OCI-LY3 (cell line): Measurements from ENCODE around the gene OR8A1.

Experiments
- H2AFZ ChIP-seq: fragments of 200-600, 300-600 bp; shearing (Covaris generic); 2 replicates; pipeline ENCODE4 v1.6.0; 2014; ENCODE audit warnings: antibody characterized with exemption, low read depth, low read length
- H3K27ac ChIP-seq: fragments of 200-600, 300-600 bp; sonication (generic); 2 replicates; pipeline ENCODE4 v1.5.1; 2014; ENCODE audit warnings: mild to moderate bottlenecking, low read length, moderate library complexity, mixed read lengths
- H3K27me3 ChIP-seq: fragments of 200-600, 300-600 bp; sonication (generic); 2 replicates; pipeline ENCODE4 v1.6.1; 2014; ENCODE audit warnings: low read depth, low read length, mixed read lengths
- H3K36me3 ChIP-seq: fragments of 200-600, 300-600 bp; sonication (generic); replicated peaks from 2 replicates; pipeline ENCODE3; 2014; ENCODE audit warnings: low read depth, low read length, mixed read lengths
- H3K4me1 ChIP-seq: fragments of 300-600, 200-600 bp; sonication (generic); 2 replicates; pipeline ENCODE4 v1.6.1; 2014; ENCODE audit warnings: low read length, mixed read lengths
- H3K4me2 ChIP-seq: fragments of 200-600, 300-600 bp; sonication (generic); 2 replicates; pipeline ENCODE4 v1.6.1; 2014; ENCODE audit warnings: low read length, mixed read lengths
- H3K4me3 ChIP-seq: fragments of 300-600, 200-600 bp; sonication (generic); 2 replicates; pipeline ENCODE4 v1.5.1; 2014; ENCODE audit warnings: antibody characterized with exemption, mild to moderate bottlenecking, low read length, moderate library complexity
- H3K79me2 ChIP-seq: fragments of 300-600, 200-600 bp; shearing (Covaris generic); 2 replicates; pipeline ENCODE4 v1.6.1; 2014; ENCODE audit warnings: mild to moderate bottlenecking, low read length, mixed read lengths
- H3K9ac ChIP-seq: fragments of 300-600, 200-600 bp; shearing (Covaris generic); 2 replicates; pipeline ENCODE4 v1.6.0; 2014; ENCODE audit warnings: mild to moderate bottlenecking, low read length, moderate library complexity
- H3K9me3 ChIP-seq: fragments of 200-600, 300-600 bp; shearing (Covaris generic); 2 replicates; pipeline ENCODE4 v1.6.1; 2014; ENCODE audit warnings: low read length, mixed read lengths; ENCODE audit not compliant: insufficient read depth
- H4K20me1 ChIP-seq: fragments of 200-600, 300-600 bp; sonication (generic); 2 replicates; pipeline ENCODE4 v1.6.1; 2016; ENCODE audit warnings: low read length, mixed read lengths; ENCODE audit not compliant: insufficient read depth
- EZH2phosphoT487 ChIP-seq: fragments of 200-600 bp; shearing (Covaris generic); IDR thresholded peaks from 2 replicates; pipeline ENCODE4 v1.6.1; 2018; ENCODE audit warnings: antibody characterized with exemption, mixed run types, low read depth
- TF ChIP-seq, protein P1 (sequence below): fragments of 200-600, 300-600 bp; sonication (generic); IDR thresholded peaks from 2 replicates; pipeline ENCODE4 v1.5.1; 2014; ENCODE audit warnings: antibody characterized with exemption, low read length, low read depth

Gene OR8A1

GRCh38 chr11:124543145-124543544, 26.7 kb upstream of the OR8A1 start:
- Histone ChIP-seq H3K9ac (no peak overlapping the region), H3K4me1 (no peaks in the 10 kb centered on the region), H3K27ac (no peak overlapping the region), H2AFZ (no peak overlapping the region), H3K9me3 (no peaks in the 10 kb centered on the region), H3K27me3 (no peaks in the 10 kb centered on the region), H3K36me3 (no peaks in the 10 kb centered on the region), H3K4me3 (no peak overlapping the region), H3K4me2 (no peak overlapping the region), H4K20me1 (no peaks in the 10 kb centered on the region), H3K79me2 (no peaks in the 10 kb centered on the region)
- TF ChIP-seq, protein P1, sequence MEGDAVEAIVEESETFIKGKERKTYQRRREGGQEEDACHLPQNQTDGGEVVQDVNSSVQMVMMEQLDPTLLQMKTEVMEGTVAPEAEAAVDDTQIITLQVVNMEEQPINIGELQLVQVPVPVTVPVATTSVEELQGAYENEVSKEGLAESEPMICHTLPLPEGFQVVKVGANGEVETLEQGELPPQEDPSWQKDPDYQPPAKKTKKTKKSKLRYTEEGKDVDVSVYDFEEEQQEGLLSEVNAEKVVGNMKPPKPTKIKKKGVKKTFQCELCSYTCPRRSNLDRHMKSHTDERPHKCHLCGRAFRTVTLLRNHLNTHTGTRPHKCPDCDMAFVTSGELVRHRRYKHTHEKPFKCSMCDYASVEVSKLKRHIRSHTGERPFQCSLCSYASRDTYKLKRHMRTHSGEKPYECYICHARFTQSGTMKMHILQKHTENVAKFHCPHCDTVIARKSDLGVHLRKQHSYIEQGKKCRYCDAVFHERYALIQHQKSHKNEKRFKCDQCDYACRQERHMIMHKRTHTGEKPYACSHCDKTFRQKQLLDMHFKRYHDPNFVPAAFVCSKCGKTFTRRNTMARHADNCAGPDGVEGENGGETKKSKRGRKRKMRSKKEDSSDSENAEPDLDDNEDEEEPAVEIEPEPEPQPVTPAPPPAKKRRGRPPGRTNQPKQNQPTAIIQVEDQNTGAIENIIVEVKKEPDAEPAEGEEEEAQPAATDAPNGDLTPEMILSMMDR: no peak
- no peak for TF ChIP-seq EZH2phosphoT487

GRCh38 chr11:124543554-124543953, 26.2 kb upstream of the OR8A1 start, which contains the start of gene OR8B12:
OR8B12 (minus strand) TSS chr11:124543654; CDS start chr11:124543654, 0 bp downstream.
- no peaks in the 10 kb centered on the region for H4K20me1 ChIP-seq
- H3K9ac ChIP-seq: no peak within 1 kb of the TSS
- H3K27me3 ChIP-seq: no peaks in the 10 kb centered on the region
- no peaks in the 10 kb centered on the region for H3K36me3 ChIP-seq
- H3K4me2 ChIP-seq: no peak within 1 kb of the TSS
- H3K27ac ChIP-seq: no peak within 1 kb of the TSS
- H3K9me3 ChIP-seq: no peaks in the 10 kb centered on the region
- TF ChIP-seq, protein P1: no peak
- TF ChIP-seq EZH2phosphoT487: no peak
- H3K4me1 ChIP-seq: no peaks in the 10 kb centered on the region
- no peak within 1 kb of the TSS for H3K4me3 ChIP-seq
- H2AFZ ChIP-seq: no peak within 1 kb of the TSS
- no peaks in the 10 kb centered on the region for H3K79me2 ChIP-seq

- H2AFZ ChIP-seq: no peak overlapping the region
Measured at GRCh38 chr11:124551189-124551588, 18.6 kb upstream of the OR8A1 start.

GRCh38 chr11:124551987-124552386, 17.8 kb upstream of the OR8A1 start:
- no peaks in the 10 kb centered on the region for H3K27me3 ChIP-seq
- no peak overlapping the region for H2AFZ ChIP-seq
- no peak for TF ChIP-seq EZH2phosphoT487
- TF ChIP-seq, protein P1: no peak
- no peak overlapping the region for H3K4me3 ChIP-seq
- no peaks in the 10 kb centered on the region for H3K36me3 ChIP-seq
- H3K79me2 ChIP-seq: no peaks in the 10 kb centered on the region
- H3K27ac ChIP-seq: no peak overlapping the region
- H3K4me1 ChIP-seq: no peaks in the 10 kb centered on the region
- no peak overlapping the region for H3K4me2 ChIP-seq
- H4K20me1 ChIP-seq: no peaks in the 10 kb centered on the region
- H3K9ac ChIP-seq: no peak overlapping the region
- no peaks in the 10 kb centered on the region for H3K9me3 ChIP-seq

More at GRCh38 chr11:124551189-124551588, 18.6 kb upstream of the OR8A1 start:
- Histone ChIP-seq H3K27me3 (no peaks in the 10 kb centered on the region), H3K9ac (no peak overlapping the region), H3K4me3 (no peak overlapping the region), H3K4me1 (no peaks in the 10 kb centered on the region), H3K36me3 (no peaks in the 10 kb centered on the region), H3K4me2 (no peak overlapping the region), H3K9me3 (no peaks in the 10 kb centered on the region), H3K27ac (no peak overlapping the region), H3K79me2 (no peaks in the 10 kb centered on the region), H4K20me1 (no peaks in the 10 kb centered on the region)
- TF ChIP-seq EZH2phosphoT487: no peak
- TF ChIP-seq, protein P1: no peak
